ENCODE results near the gene RPL5. TPM values are rescaled to one million over a fixed set of nuclear protein-coding genes. Genes with fewer than 3 reads are reported as not detected.

Gene RPL5
- total and polyA plus RNA-seq, 2 of the 4 experiments (the other 2 are of a cell fraction) = 1,406 to 1,679 TPM

DNA sequence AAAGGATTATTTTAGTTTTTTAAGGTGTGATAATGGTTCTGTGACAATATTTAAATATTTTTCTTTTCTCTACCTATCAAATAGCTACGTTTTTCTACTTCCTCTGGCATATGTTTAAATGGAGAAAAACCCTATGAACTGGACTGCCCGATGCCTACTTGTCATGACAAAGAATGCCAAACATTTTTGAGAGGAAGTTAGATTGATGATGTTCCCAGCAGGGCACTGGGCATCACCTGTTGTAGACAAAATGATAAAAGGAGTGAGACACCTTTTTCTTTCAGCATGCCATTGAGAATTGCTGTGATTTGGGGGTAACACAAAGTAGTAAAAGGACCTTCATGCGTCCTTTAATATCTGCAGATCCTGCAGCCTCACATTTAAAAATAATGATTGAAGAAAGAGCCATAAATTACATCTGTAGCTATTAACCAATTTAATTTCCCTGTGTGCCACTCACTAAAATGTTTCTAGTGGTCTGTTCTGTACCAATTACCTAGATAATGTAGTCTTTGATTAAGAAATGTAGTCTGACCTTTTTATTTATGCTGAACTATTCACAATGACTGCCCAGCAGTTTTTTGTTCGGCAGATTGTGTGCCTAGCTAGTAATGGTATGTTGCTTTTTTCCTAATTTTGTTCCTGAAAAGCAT lies 47.6 kb downstream of the RPL5 start:
- intact Hi-C loops (cut with micrococcal nuclease) = loop anchor here (5.0 kb wide), 1 partner anchor 63 kb away; no protein-coding TSS in a partner anchor
- no peak overlapping the region for H3K9ac ChIP-seq (ENCODE audit: low read depth, low read length)
- peaks cover 0 to 7% of the 10 kb centered on the region in 2 experiments; a peak in 2 of 4 replicates for H3K79me1 ChIP-seq (ENCODE audit: low read depth in 1 of 2, low read length in 2 of 2)
- H3K56ac ChIP-seq (ENCODE audit: extremely low read depth, insufficient read depth, low read length) = no peak overlapping the region
- no peak overlapping the region for H2BK15ac ChIP-seq (ENCODE audit: low read depth, low read length)
- ATAC-seq (ENCODE audit: low read depth) = no peak
- no peak overlapping the region for H4K5ac ChIP-seq (ENCODE audit: low read depth, low read length)
- TF ChIP-seq, protein P1, sequence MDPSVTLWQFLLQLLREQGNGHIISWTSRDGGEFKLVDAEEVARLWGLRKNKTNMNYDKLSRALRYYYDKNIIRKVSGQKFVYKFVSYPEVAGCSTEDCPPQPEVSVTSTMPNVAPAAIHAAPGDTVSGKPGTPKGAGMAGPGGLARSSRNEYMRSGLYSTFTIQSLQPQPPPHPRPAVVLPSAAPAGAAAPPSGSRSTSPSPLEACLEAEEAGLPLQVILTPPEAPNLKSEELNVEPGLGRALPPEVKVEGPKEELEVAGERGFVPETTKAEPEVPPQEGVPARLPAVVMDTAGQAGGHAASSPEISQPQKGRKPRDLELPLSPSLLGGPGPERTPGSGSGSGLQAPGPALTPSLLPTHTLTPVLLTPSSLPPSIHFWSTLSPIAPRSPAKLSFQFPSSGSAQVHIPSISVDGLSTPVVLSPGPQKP (IDR thresholded peaks at IDR 0.05; ENCODE audit: borderline replicate concordance, low read depth, low read length) = no peak
- TF ChIP-seq CHD1 (IDR thresholded peaks at IDR 0.05; ENCODE audit: low read depth, low read length) (no peak), NFE2L2 (IDR thresholded peaks at IDR 0.05; ENCODE audit: low read depth, low read length) (no peak), BHLHE40 (IDR thresholded peaks at IDR 0.05; ENCODE audit: low read depth, low read length) (no peak), RFX5 (IDR thresholded peaks at IDR 0.05; ENCODE audit: low read depth, low read length) (no peak), SMC3 (IDR thresholded peaks at IDR 0.05; ENCODE audit: low read depth, low read length) (no peak)
- WGBS, 2 experiments (ENCODE audit: extremely low coverage in 2 of 2, insufficient read length in 1 of 2) = 75% methylated on average over 1 of the region's 4 CpGs; no CpG with 5 or more reads in 1 of the 2 experiments
- DNase-seq = no peak
- H4K91ac ChIP-seq (ENCODE audit: insufficient read depth, low read depth, low read length) = no peak overlapping the region
- no peak overlapping the region for H2BK5ac ChIP-seq (ENCODE audit: low read depth, low read length, poor library complexity, severe bottlenecking)
- no peak overlapping the region for H2AFZ ChIP-seq (replicated peaks; ENCODE audit: low read length, poor library complexity)
- H3K4me2 ChIP-seq (ENCODE audit: low read depth, low read length) = no peak overlapping the region
- no peak overlapping the region for H2BK120ac ChIP-seq (ENCODE audit: low read depth, low read length)
- H3K4me3 ChIP-seq (ENCODE audit: insufficient read depth, low read depth, low read length) = no peak overlapping the region
- no peaks in the 10 kb centered on the region for H3K27me3 ChIP-seq (ENCODE audit: control insufficient read depth, insufficient read depth, low read length)
- no peaks in the 10 kb centered on the region for H3K36me3 ChIP-seq (ENCODE audit: control insufficient read depth, insufficient read depth, low read length)
- H3K23ac ChIP-seq (ENCODE audit: low read depth, low read length) = no peak overlapping the region
- 0 out of 2 replicates have a peak, but pooled peaks cover 3% of the 10 kb centered on the region for H4K20me1 ChIP-seq (ENCODE audit: insufficient read depth, low read length)
- no peaks in the 10 kb centered on the region for H3K9me3 ChIP-seq (ENCODE audit: control insufficient read depth, insufficient read depth, low read length)
- no peak overlapping the region for H3K27ac ChIP-seq (ENCODE audit: insufficient read depth, low read length)
- H3K9me1 ChIP-seq (ENCODE audit: insufficient read depth, low read length) = 0 out of 2 replicates have a peak, but pooled peaks cover 4% of the 10 kb centered on the region
- H3K4ac ChIP-seq (ENCODE audit: low read depth, low read length) = no peak overlapping the region
- in situ Hi-C loops (cut with MboI; ENCODE audit: low sequenced_read_pairs) = no loop called here
- no peaks in the 10 kb centered on the region for H3K4me1 ChIP-seq (ENCODE audit: control insufficient read depth, insufficient read depth, low read length)
- ChIA-PET CTCF (interaction anchor here (1.0 kb wide), 1 partner anchor 82 kb away, joined by 3 read pairs; the partner anchor contains the start of gene DIPK1A), POLR2A (ENCODE audit: unreplicated experiment) (no interaction called here)
- no TSS peak for BruUV-seq (replicated peaks)
- no peak overlapping the region for H2AK5ac ChIP-seq (ENCODE audit: low read depth, low read length)
- no peak overlapping the region for H3K18ac ChIP-seq (ENCODE audit: low read depth, low read length)
- H4K8ac ChIP-seq (ENCODE audit: low read depth in 2 of 2, low read length in 2 of 2) = no peak overlapping the region
- no peak overlapping the region for H3K14ac ChIP-seq (replicated peaks; ENCODE audit: low read depth, low read length)
- H2BK20ac ChIP-seq (ENCODE audit: low read depth, low read length) = no peak overlapping the region
- no peak overlapping the region for H2AK9ac ChIP-seq (replicated peaks; ENCODE audit: low read depth, low read length, poor library complexity)
- dilution Hi-C loops (cut with HindIII; ENCODE audit: low sequenced_read_pairs, unreplicated experiment) = no loop called here

Measured in IMR-90 (cell line).